Measurements from ENCODE around the gene PRG2.

DNA sequence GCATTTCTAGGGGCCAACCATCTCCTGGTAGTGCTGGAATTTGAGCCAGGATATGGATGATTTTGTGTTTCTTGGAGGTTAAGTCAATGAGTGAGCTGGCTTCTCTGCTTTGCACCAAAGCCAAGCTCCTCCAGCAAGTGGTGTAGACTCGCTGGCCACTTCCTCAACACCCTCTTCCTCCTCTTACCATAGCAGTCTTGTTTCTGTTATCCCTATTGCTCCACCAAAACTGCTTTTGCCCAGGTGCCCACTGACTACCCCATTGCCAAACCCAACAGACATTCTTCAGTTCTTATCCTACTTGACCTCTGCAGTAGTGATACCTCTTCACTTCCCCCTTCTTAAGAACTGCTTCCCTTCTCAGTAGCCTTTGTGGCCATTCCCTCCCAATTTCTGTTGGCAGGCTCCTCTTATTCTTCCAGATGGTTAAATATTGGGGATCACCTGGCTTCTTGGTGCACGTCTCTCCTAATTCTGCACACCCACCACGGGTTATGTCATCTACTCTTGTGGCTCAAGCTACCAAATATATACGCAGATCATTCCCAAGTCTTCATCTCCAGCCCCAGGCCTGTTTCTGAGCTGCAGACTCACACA, 7.0 kb upstream of the PRG2 start:
- TF ChIP-seq, protein P1, sequence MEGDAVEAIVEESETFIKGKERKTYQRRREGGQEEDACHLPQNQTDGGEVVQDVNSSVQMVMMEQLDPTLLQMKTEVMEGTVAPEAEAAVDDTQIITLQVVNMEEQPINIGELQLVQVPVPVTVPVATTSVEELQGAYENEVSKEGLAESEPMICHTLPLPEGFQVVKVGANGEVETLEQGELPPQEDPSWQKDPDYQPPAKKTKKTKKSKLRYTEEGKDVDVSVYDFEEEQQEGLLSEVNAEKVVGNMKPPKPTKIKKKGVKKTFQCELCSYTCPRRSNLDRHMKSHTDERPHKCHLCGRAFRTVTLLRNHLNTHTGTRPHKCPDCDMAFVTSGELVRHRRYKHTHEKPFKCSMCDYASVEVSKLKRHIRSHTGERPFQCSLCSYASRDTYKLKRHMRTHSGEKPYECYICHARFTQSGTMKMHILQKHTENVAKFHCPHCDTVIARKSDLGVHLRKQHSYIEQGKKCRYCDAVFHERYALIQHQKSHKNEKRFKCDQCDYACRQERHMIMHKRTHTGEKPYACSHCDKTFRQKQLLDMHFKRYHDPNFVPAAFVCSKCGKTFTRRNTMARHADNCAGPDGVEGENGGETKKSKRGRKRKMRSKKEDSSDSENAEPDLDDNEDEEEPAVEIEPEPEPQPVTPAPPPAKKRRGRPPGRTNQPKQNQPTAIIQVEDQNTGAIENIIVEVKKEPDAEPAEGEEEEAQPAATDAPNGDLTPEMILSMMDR (IDR thresholded peaks at IDR 0.05; ENCODE audit: low read depth, low read length): no peak
- TF ChIP-seq EZH2phosphoT487 (IDR thresholded peaks at IDR 0.05; ENCODE audit: low read depth): no peak
